Measurements from ENCODE around the gene TTF2. TPM values are rescaled to one million over a fixed set of nuclear protein-coding genes. Genes with fewer than 3 reads are reported as not detected.

TTF2 gene
- total RNA-seq, 1 donor from 2014 or later, result 36.1 TPM

DNA sequence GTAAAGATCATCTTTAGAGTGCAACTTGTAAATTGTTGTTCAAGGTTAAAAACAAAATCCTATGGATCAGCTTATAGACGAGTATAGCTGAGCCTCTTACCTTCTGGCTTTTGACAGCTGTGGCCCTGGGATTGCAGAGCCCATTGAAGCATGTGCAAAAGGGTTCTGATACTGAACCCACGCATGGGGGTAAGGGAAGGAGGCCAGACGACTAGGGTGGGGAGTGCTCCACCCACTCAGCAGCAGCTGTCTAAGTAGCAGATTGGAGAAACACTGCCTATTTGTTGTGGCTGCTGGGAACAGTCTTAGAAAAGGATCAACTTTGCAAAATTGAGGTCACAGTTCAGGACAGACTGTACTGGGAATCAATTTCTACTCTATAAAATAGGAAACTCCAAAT, 42.5 kb upstream of the TTF2 start:
- H3K9me3 Mint-ChIP-seq, result no peaks in the 10 kb centered on the region
- Histone ChIP-seq H3K4me3 (no peak overlapping the region), H2AFZ (replicated peaks) (no peak overlapping the region), H3K4me1 (no peaks in the 10 kb centered on the region), H4K20me1 (ENCODE audit: low read depth) (no peaks in the 10 kb centered on the region), H3K36me3 (no peaks in the 10 kb centered on the region), H3K27me3 (no peaks in the 10 kb centered on the region), H3K9me3 (ENCODE audit: low read depth) (no peaks in the 10 kb centered on the region), H3K4me2 (no peak overlapping the region), H3K27ac (no peak overlapping the region), H3K9ac (no peak overlapping the region), H3K79me2 (ENCODE audit: low read depth) (no peaks in the 10 kb centered on the region), H3F3A (ENCODE audit: low read depth) (no peaks in the 10 kb centered on the region)
- peaks cover 5% of the 10 kb centered on the region for H3K27me3 Mint-ChIP-seq (ENCODE audit: insufficient read depth, low read depth)
- H3K4me1 Mint-ChIP-seq, result peaks cover 18% of the 10 kb centered on the region
- H3K36me3 Mint-ChIP-seq, result no peaks in the 10 kb centered on the region
- no peak for DNase-seq (ENCODE audit: low spot score)
- no peak overlapping the region for H3K4me3 Mint-ChIP-seq
- H3K27ac Mint-ChIP-seq, result no peak overlapping the region
- TF ChIP-seq EZH2 (IDR thresholded peaks at IDR 0.05), result no peak
- TF ChIP-seq EZH2phosphoT487 (IDR thresholded peaks at IDR 0.05), result no peak
- TF ChIP-seq, protein P1, sequence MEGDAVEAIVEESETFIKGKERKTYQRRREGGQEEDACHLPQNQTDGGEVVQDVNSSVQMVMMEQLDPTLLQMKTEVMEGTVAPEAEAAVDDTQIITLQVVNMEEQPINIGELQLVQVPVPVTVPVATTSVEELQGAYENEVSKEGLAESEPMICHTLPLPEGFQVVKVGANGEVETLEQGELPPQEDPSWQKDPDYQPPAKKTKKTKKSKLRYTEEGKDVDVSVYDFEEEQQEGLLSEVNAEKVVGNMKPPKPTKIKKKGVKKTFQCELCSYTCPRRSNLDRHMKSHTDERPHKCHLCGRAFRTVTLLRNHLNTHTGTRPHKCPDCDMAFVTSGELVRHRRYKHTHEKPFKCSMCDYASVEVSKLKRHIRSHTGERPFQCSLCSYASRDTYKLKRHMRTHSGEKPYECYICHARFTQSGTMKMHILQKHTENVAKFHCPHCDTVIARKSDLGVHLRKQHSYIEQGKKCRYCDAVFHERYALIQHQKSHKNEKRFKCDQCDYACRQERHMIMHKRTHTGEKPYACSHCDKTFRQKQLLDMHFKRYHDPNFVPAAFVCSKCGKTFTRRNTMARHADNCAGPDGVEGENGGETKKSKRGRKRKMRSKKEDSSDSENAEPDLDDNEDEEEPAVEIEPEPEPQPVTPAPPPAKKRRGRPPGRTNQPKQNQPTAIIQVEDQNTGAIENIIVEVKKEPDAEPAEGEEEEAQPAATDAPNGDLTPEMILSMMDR (IDR thresholded peaks at IDR 0.05), result no peak

DNA sequence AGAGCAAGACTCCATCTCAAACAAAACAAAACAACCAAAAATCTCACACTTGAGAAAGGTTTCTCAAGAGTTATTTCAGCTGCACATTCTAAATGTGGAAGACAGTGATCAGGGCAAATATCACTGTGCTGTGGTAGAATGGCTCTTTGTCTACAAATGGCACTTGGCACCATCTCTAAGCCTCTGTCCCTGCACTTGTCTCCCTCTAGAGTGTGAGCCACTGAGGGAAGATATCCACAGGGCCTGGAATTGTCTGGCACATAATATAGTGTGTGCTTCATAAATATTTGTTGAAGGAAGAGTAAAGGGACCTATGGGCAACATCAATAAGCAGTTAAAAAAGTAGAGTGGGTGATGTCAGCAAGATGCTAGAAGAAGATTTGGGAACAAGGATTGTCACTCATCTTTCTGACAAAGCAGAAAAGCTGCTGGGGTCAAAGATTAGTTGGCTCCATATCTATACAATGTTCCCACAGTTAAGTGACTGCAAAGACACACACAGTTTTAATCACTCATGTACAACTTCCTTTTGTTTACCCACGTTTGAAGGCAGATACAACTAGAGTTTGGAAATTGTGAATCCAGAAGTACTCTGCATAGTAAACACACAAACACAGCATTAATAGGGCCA, 39.5 kb upstream of the TTF2 start:
- no peak overlapping the region for H3K27ac Mint-ChIP-seq
- Histone ChIP-seq H3K9ac (no peak overlapping the region), H3K27me3 (no peaks in the 10 kb centered on the region), H3K27ac (no peak overlapping the region), H3F3A (ENCODE audit: low read depth) (no peaks in the 10 kb centered on the region), H3K4me1 (no peaks in the 10 kb centered on the region), H3K4me2 (no peak overlapping the region), H3K9me3 (ENCODE audit: low read depth) (no peaks in the 10 kb centered on the region), H4K20me1 (ENCODE audit: low read depth) (no peaks in the 10 kb centered on the region), H3K4me3 (no peak overlapping the region), H3K36me3 (no peaks in the 10 kb centered on the region), H2AFZ (replicated peaks) (no peak overlapping the region), H3K79me2 (ENCODE audit: low read depth) (no peaks in the 10 kb centered on the region)
- H3K4me3 Mint-ChIP-seq, result no peak overlapping the region
- no peaks in the 10 kb centered on the region for H3K36me3 Mint-ChIP-seq
- peaks cover 5% of the 10 kb centered on the region for H3K27me3 Mint-ChIP-seq (ENCODE audit: insufficient read depth, low read depth)
- peaks cover 18% of the 10 kb centered on the region for H3K4me1 Mint-ChIP-seq
- no peaks in the 10 kb centered on the region for H3K9me3 Mint-ChIP-seq
- DNase-seq (ENCODE audit: low spot score), result no peak
- TF ChIP-seq EZH2phosphoT487 (IDR thresholded peaks at IDR 0.05), result no peak
- TF ChIP-seq EZH2 (IDR thresholded peaks at IDR 0.05), result no peak
- TF ChIP-seq, protein P1 (IDR thresholded peaks at IDR 0.05), result no peak

DNA sequence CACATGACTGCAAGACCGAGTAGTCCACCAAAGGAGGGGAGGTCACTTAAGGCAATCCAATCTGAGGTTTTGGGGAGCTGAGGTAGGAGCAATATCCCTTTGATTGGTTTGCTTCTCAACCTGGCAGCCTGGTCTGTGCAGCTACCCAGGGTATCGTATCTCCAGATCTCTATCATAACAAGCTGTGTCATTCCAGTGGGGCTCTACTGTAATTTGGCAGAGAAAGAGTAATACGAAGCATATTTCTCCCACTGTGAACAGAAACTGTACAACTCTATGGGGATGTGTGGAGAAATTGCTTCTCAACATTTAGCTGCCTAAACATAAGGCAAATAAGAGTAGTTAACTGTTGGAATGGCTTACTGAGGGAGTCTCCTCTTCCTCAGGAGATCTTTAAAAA, 38.0 kb upstream of the TTF2 start:
- H3K27me3 ChIP-seq, result no peaks in the 10 kb centered on the region
- no peak overlapping the region for H3K4me2 ChIP-seq
- no peaks in the 10 kb centered on the region for H3K36me3 ChIP-seq
- peaks cover 5% of the 10 kb centered on the region for H3K27me3 Mint-ChIP-seq (ENCODE audit: insufficient read depth, low read depth)
- H3K4me3 Mint-ChIP-seq, result no peak overlapping the region
- H3K9ac ChIP-seq, result no peak overlapping the region
- H3K79me2 ChIP-seq (ENCODE audit: low read depth), result no peaks in the 10 kb centered on the region
- no peak overlapping the region for H2AFZ ChIP-seq (replicated peaks)
- H3K4me1 ChIP-seq, result no peaks in the 10 kb centered on the region
- H3K4me3 ChIP-seq, result no peak overlapping the region
- H3K27ac ChIP-seq, result no peak overlapping the region
- TF ChIP-seq, protein P1 (IDR thresholded peaks at IDR 0.05), result no peak
- TF ChIP-seq EZH2phosphoT487 (IDR thresholded peaks at IDR 0.05) (no peak), EZH2 (IDR thresholded peaks at IDR 0.05) (no peak)
- no peaks in the 10 kb centered on the region for H3F3A ChIP-seq (ENCODE audit: low read depth)
- no peaks in the 10 kb centered on the region for H3K36me3 Mint-ChIP-seq
- no peaks in the 10 kb centered on the region for H3K9me3 ChIP-seq (ENCODE audit: low read depth)
- H3K4me1 Mint-ChIP-seq, result peaks cover 14% of the 10 kb centered on the region
- no peaks in the 10 kb centered on the region for H4K20me1 ChIP-seq (ENCODE audit: low read depth)
- H3K9me3 Mint-ChIP-seq, result no peaks in the 10 kb centered on the region
- DNase-seq (ENCODE audit: low spot score), result no peak
- no peak overlapping the region for H3K27ac Mint-ChIP-seq
